ENCODE data around the gene PNPLA5. TPM values are rescaled to one million over a fixed set of nuclear protein-coding genes. Genes with fewer than 3 reads are reported as not detected.

Gene PNPLA5
- total RNA-seq, 1 donor from 2014 or later: not detected

DNA sequence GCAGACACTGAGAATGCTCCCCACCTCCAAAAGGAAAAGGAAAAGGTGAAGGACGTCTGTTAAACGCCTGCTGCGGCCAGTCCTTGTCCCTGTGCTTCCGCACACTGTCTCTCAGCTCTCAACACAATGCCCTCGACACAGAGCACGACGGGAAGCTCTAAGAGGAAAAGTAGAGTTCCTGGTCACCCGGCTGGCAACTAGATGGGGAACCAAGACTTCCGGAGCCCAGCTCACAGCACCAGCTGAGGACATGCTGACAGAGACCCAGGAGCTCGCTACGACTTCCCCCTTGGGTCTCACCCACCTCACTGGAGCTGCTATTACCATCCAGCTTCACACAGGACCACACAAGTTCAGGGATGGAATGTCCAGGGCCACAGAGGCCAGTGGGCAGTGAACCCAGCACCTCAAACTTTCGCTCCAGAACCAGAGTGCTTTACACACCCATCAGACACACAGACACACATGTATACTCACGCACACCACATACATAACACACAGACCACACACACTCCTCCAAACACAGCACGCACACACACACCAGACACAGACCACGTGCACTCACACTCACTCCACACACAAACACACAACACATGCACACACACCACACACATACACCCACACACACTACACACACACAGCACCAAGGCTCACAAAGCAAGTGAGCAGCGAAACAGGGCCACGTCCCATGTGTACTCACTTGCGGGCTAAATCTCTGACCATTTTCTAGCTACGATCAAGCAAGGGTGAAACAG lies 39.1 kb downstream of the PNPLA5 start:
- no peak for DNase-seq
- intact Hi-C loops (cut with micrococcal nuclease): no loop called here
- Histone ChIP-seq H3K27ac (replicated peaks) (no peak overlapping the region), H3K36me3 (no peaks in the 10 kb centered on the region), H3K27me3 (ENCODE audit: low read depth) (peaks cover 44% of the 10 kb centered on the region), H3K4me1 (peaks cover 4% of the 10 kb centered on the region), H3K4me3 (no peak overlapping the region), H3K9me3 (replicated peaks) (peaks cover 16% of the 10 kb centered on the region)
- TF ChIP-seq, protein P1, sequence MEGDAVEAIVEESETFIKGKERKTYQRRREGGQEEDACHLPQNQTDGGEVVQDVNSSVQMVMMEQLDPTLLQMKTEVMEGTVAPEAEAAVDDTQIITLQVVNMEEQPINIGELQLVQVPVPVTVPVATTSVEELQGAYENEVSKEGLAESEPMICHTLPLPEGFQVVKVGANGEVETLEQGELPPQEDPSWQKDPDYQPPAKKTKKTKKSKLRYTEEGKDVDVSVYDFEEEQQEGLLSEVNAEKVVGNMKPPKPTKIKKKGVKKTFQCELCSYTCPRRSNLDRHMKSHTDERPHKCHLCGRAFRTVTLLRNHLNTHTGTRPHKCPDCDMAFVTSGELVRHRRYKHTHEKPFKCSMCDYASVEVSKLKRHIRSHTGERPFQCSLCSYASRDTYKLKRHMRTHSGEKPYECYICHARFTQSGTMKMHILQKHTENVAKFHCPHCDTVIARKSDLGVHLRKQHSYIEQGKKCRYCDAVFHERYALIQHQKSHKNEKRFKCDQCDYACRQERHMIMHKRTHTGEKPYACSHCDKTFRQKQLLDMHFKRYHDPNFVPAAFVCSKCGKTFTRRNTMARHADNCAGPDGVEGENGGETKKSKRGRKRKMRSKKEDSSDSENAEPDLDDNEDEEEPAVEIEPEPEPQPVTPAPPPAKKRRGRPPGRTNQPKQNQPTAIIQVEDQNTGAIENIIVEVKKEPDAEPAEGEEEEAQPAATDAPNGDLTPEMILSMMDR (IDR thresholded peaks at IDR 0.05; ENCODE audit: borderline replicate concordance): no peak

DNA sequence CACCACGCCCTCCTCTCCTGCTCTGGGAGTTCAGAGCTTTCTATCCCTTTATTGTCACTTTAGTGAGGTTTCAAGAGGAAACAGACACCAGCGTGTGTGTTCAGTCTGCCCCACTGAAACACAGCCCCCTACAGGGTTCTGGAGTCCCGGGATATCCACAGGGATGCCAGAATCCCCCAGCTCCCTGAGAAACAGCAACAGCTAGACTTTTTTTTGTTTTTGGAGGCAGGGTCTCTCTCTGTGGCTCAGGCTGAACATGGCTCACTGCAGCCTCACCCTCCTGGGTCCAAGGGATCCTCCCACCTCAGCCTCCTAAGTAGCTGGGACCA lies 39.9 kb downstream of the PNPLA5 start:
- TF ChIP-seq, protein P1 (IDR thresholded peaks at IDR 0.05; ENCODE audit: borderline replicate concordance): no peak
- Histone ChIP-seq H3K9me3 (replicated peaks) (peaks cover 8% of the 10 kb centered on the region), H3K36me3 (no peaks in the 10 kb centered on the region), H3K4me1 (peaks cover 4% of the 10 kb centered on the region), H3K27ac (replicated peaks) (no peak overlapping the region), H3K27me3 (ENCODE audit: low read depth) (peaks cover 47% of the 10 kb centered on the region), H3K4me3 (no peak overlapping the region)
- DNase-seq: no peak
- intact Hi-C loops (cut with micrococcal nuclease): no loop called here

DNA sequence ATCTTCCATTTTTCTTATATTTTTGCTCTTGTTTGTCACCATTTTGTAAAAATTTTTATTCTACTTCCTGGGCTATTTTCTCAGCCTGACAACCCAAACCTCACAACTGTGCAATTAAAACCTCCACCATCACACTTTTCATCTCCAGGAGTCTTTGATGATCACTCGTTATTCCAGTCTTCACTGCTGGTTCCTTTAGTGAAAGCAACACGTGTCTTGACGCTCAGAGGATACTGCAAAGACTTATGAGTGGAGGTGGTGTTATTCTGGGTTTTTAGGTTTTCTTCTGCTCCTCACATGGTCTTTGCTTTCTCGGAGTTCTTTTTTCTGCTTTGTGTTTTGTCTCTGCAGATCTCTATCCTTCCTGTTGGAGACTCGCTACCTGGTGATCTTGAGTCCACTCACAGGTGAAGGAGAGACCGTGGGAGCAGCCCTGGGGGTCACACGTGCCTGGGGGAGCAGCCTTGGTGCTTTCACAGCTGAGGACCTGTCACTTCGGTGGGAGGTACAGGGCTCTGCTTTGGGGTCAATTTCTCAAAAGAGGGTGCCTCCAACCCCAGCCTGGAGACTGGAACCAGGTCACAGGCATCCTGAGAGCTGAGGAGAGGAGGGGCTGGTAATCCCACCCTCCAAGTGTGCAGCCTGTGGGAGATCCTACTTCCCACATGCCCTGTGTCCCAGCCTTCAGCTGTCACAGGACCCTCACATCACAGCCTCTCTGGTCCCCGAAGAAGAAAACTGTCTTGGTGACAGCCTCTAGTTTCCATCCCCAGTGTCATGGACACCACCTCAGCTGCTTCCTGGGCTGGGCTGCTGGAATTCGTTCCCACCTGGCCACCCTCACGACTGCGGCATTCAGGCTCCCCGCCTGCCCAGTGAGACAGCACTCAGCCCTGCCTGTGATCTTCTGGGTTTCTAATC lies 40.5 kb downstream of the PNPLA5 start:
- Histone ChIP-seq H3K4me1 (peaks cover 4% of the 10 kb centered on the region), H3K9me3 (replicated peaks) (peaks cover 2% of the 10 kb centered on the region), H3K4me3 (no peak overlapping the region), H3K36me3 (no peaks in the 10 kb centered on the region), H3K27me3 (ENCODE audit: low read depth) (peaks cover 47% of the 10 kb centered on the region), H3K27ac (replicated peaks) (no peak overlapping the region)
- DNase-seq: no peak
- TF ChIP-seq, protein P1 (IDR thresholded peaks at IDR 0.05; ENCODE audit: borderline replicate concordance): no peak
- intact Hi-C loops (cut with micrococcal nuclease): no loop called here

DNA sequence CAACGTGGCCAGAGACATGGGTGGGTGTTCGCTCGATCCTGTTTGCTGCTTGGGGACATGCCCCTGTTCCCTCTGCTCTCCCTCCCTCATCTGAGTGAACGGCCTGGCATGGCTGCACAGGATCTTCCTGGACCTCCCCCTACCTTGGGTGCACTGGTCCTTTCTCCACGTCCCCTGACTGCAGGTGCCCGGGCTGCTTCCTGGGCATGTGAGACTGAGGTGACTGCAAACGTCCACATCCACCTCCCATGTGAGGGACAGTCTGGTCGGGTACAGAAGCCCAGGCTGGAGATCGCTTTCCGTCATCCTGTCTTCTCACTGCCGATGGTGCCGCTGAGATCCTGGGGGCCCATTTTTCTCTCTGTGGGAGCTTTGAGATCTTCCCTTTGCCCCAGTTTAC lies 41.3 kb downstream of the PNPLA5 start:
- intact Hi-C loops (cut with micrococcal nuclease): no loop called here
- Histone ChIP-seq H3K9me3 (replicated peaks) (no peaks in the 10 kb centered on the region), H3K4me3 (no peak overlapping the region), H3K4me1 (peaks cover 4% of the 10 kb centered on the region), H3K36me3 (no peaks in the 10 kb centered on the region), H3K27me3 (ENCODE audit: low read depth) (peaks cover 44% of the 10 kb centered on the region), H3K27ac (replicated peaks) (no peak overlapping the region)
- TF ChIP-seq, protein P1 (IDR thresholded peaks at IDR 0.05; ENCODE audit: borderline replicate concordance): no peak
- no peak for DNase-seq

DNA sequence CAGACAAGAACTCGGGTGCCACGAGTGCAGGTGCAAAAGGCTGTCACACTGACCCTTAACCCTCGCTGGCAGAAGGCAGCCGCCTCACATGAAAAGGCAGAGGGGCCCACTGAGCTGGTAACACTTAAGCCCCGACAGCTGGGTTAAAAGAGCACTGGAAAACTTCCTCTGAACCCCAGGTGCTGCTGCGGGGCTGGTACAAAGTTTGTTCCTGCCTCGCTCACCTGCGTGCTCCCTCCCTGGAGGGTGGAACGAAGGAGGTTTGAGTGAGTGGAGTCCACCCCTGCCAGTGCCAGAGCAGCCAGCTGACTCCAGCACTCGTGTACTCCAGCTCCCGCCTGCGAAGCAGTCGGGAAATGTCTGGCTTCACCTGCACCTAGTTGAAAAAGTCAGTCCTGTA lies 42.1 kb downstream of the PNPLA5 start:
- H3K4me3 ChIP-seq: no peak overlapping the region
- peaks cover 44% of the 10 kb centered on the region for H3K27me3 ChIP-seq (ENCODE audit: low read depth)
- no peak for DNase-seq
- H3K36me3 ChIP-seq: no peaks in the 10 kb centered on the region
- H3K27ac ChIP-seq (replicated peaks): no peak overlapping the region
- TF ChIP-seq, protein P1 (IDR thresholded peaks at IDR 0.05; ENCODE audit: borderline replicate concordance): no peak
- no peaks in the 10 kb centered on the region for H3K9me3 ChIP-seq (replicated peaks)
- peaks cover 4% of the 10 kb centered on the region for H3K4me1 ChIP-seq
- intact Hi-C loops (cut with micrococcal nuclease): no loop called here

Data from left ventricle myocardium inferior (tissue), 1 donor.